Adipocyte (in vitro differentiated cells): ENCODE measurements around the gene PPP6R3.

Source experiments
- DNase-seq: peaks from one replicate; pipeline ENCODE4 v3.0.0-alpha.2; 2015; ENCODE audit warnings: low read depth
- H3K27me3 ChIP-seq: replicated peaks from 2 replicates; pipeline ENCODE4 v1.7.0; 2013; ENCODE audit warnings: mild to moderate bottlenecking, low read length, moderate library complexity; ENCODE audit not compliant: control insufficient read depth, insufficient read depth
- H3K36me3 ChIP-seq: 2 replicates; pipeline ENCODE4 v1.7.0; 2013; ENCODE audit warnings: low read length, mild to moderate bottlenecking, moderate library complexity; ENCODE audit not compliant: control insufficient read depth, insufficient read depth, severe bottlenecking
- H3K4me1 ChIP-seq: 2 replicates; pipeline ENCODE4 v1.7.0; 2013; ENCODE audit warnings: mild to moderate bottlenecking, low read length, moderate library complexity; ENCODE audit not compliant: control insufficient read depth, insufficient read depth
- H3K4me3 ChIP-seq: 2 replicates; pipeline ENCODE4 v1.7.0; 2013; ENCODE audit warnings: mild to moderate bottlenecking, low read length, moderate library complexity
- H3K9ac ChIP-seq: 2 replicates; pipeline ENCODE4 v1.7.0; 2013; ENCODE audit warnings: mild to moderate bottlenecking, low read length, moderate library complexity
- H3K9me3 ChIP-seq: 2 replicates; pipeline ENCODE4 v1.7.0; 2013; ENCODE audit warnings: mild to moderate bottlenecking, low read length, moderate library complexity; ENCODE audit not compliant: control insufficient read depth

Gene PPP6R3

GRCh38 chr11:68591719-68592118 is 131.2 kb downstream of the PPP6R3 start:
- no peaks in the 10 kb centered on the region for H3K9me3 ChIP-seq
- no peak overlapping the region for H3K9ac ChIP-seq
- no peaks in the 10 kb centered on the region for H3K4me1 ChIP-seq
- H3K36me3 ChIP-seq, result peaks cover 74% of the 10 kb centered on the region
- no peak for DNase-seq
- H3K4me3 ChIP-seq, result no peak overlapping the region
- H3K27me3 ChIP-seq, result no peaks in the 10 kb centered on the region

GRCh38 chr11:68593441-68593840 is 132.9 kb downstream of the PPP6R3 start:
- Histone ChIP-seq H3K27me3 (no peaks in the 10 kb centered on the region), H3K9me3 (no peaks in the 10 kb centered on the region), H3K4me3 (no peak overlapping the region), H3K9ac (no peak overlapping the region), H3K4me1 (peaks cover 2% of the 10 kb centered on the region), H3K36me3 (peaks cover 77% of the 10 kb centered on the region)
- no peak for DNase-seq

GRCh38 chr11:68594123-68594522 is 133.6 kb downstream of the PPP6R3 start:
- Histone ChIP-seq H3K9ac (no peak overlapping the region), H3K4me1 (peaks cover 8% of the 10 kb centered on the region), H3K27me3 (no peaks in the 10 kb centered on the region), H3K4me3 (no peak overlapping the region), H3K36me3 (peaks cover 77% of the 10 kb centered on the region), H3K9me3 (no peaks in the 10 kb centered on the region)
- DNase-seq, result no peak

GRCh38 chr11:68596231-68596630 is 135.7 kb downstream of the PPP6R3 start:
- no peak for DNase-seq
- Histone ChIP-seq H3K4me3 (no peak overlapping the region), H3K4me1 (peaks cover 10% of the 10 kb centered on the region), H3K36me3 (peaks cover 70% of the 10 kb centered on the region), H3K9me3 (no peaks in the 10 kb centered on the region), H3K27me3 (no peaks in the 10 kb centered on the region), H3K9ac (no peak overlapping the region)

GRCh38 chr11:68598816-68599653 is 138.5 kb downstream of the PPP6R3 start:
- Histone ChIP-seq H3K9ac (no peak overlapping the region), H3K36me3 (peaks cover 70% of the 10 kb centered on the region), H3K4me1 (peaks cover 10% of the 10 kb centered on the region), H3K9me3 (no peaks in the 10 kb centered on the region), H3K4me3 (no peak overlapping the region), H3K27me3 (no peaks in the 10 kb centered on the region)
- DNase-seq, result peak; percentile 29

GRCh38 chr11:68601147-68601546 is 140.6 kb downstream of the PPP6R3 start:
- Histone ChIP-seq H3K9ac (no peak overlapping the region), H3K36me3 (peaks cover 83% of the 10 kb centered on the region), H3K4me1 (peaks cover 10% of the 10 kb centered on the region), H3K9me3 (no peaks in the 10 kb centered on the region), H3K27me3 (no peaks in the 10 kb centered on the region), H3K4me3 (no peak overlapping the region)
- no peak for DNase-seq

- peaks cover 98% of the 10 kb centered on the region for H3K36me3 ChIP-seq
- no peak overlapping the region for H3K4me3 ChIP-seq
- H3K9me3 ChIP-seq, result no peaks in the 10 kb centered on the region
- no peaks in the 10 kb centered on the region for H3K4me1 ChIP-seq
- DNase-seq, result no peak
- no peaks in the 10 kb centered on the region for H3K27me3 ChIP-seq
- no peak overlapping the region for H3K9ac ChIP-seq
Measured at GRCh38 chr11:68609761-68610160, 149.2 kb downstream of the PPP6R3 start.

GRCh38 chr11:68610452-68611116 is 150.0 kb downstream of the PPP6R3 start:
- H3K4me1 ChIP-seq, result no peaks in the 10 kb centered on the region
- peaks cover 98% of the 10 kb centered on the region for H3K36me3 ChIP-seq
- H3K27me3 ChIP-seq, result no peaks in the 10 kb centered on the region
- peak; percentile 3 for DNase-seq
- no peaks in the 10 kb centered on the region for H3K9me3 ChIP-seq
- H3K4me3 ChIP-seq, result no peak overlapping the region
- no peak overlapping the region for H3K9ac ChIP-seq

- Histone ChIP-seq H3K27me3 (no peaks in the 10 kb centered on the region), H3K4me1 (no peaks in the 10 kb centered on the region), H3K4me3 (no peak overlapping the region), H3K36me3 (peaks cover 55% of the 10 kb centered on the region), H3K9ac (no peak overlapping the region), H3K9me3 (no peaks in the 10 kb centered on the region)
- DNase-seq, result no peak
Measured at GRCh38 chr11:68615657-68616056, 155.1 kb downstream of the PPP6R3 start.

GRCh38 chr11:68617925-68618809 is 157.6 kb downstream of the PPP6R3 start:
- Histone ChIP-seq H3K4me3 (no peak overlapping the region), H3K9me3 (no peaks in the 10 kb centered on the region), H3K9ac (no peak overlapping the region), H3K36me3 (peaks cover 31% of the 10 kb centered on the region), H3K27me3 (peaks cover 3% of the 10 kb centered on the region), H3K4me1 (no peaks in the 10 kb centered on the region)
- DNase-seq, result no peak

GRCh38 chr11:68621826-68622225 is 161.3 kb downstream of the PPP6R3 start:
- Histone ChIP-seq H3K9me3 (peaks cover 3% of the 10 kb centered on the region), H3K27me3 (peaks cover 14% of the 10 kb centered on the region), H3K4me3 (no peak overlapping the region), H3K9ac (no peak overlapping the region), H3K4me1 (no peaks in the 10 kb centered on the region), H3K36me3 (no peaks in the 10 kb centered on the region)
- no peak for DNase-seq
